GM21515 (cell line): ENCODE results near the gene FAM3C.
"Not testable (repeated sequence)": the region's sequence is repeated elsewhere in the genome, so short reads cannot be mapped to it uniquely, and the experiment has no call there.

Source experiments
- ATAC-seq: cut with Tn5 transposase; IDR thresholded peaks from one replicate; pipeline ENCODE4 v1.9.1; 2021; ENCODE audit not compliant: unreplicated experiment

Gene FAM3C

GRCh38 chr7:121334875-121335648, 61.0 kb downstream of the FAM3C start:
- no peak for ATAC-seq

DNA sequence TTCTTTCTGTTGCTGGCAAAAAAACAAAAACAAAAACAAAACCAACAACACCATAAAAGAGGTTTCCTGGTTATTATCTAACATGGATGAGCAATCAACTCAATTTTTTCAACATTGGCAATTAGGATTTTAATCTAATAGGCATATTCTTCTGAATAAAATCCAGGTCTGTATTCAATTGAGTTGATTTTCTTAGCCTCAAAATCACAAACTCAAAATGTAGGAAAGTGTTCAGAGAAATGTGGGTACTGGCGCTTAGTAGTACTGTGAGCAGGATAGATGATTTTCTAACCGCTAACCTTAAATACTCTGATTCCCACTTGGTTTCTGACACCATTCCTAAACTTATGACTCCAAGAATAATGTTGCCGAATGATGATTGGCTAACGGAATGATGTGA, 61.7 kb downstream of the FAM3C start:
- no peak for ATAC-seq

DNA sequence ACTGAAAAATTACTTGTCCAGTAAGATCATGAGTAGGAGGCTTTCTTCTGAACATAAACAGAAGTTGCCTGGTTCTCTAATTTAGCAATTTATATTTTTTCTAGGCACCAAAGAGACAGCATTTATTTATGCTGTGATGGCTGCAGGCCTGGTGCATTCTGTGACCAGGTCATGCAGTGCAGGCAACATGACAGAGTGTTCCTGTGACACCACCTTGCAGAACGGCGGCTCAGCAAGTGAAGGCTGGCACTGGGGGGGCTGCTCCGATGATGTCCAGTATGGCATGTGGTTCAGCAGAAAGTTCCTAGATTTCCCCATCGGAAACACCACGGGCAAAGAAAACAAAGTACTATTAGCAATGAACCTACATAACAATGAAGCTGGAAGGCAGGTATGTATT, 64.5 kb downstream of the FAM3C start:
- no peak for ATAC-seq

GRCh38 chr7:121331048-121331447, 65.1 kb downstream of the FAM3C start:
- no peak for ATAC-seq

DNA sequence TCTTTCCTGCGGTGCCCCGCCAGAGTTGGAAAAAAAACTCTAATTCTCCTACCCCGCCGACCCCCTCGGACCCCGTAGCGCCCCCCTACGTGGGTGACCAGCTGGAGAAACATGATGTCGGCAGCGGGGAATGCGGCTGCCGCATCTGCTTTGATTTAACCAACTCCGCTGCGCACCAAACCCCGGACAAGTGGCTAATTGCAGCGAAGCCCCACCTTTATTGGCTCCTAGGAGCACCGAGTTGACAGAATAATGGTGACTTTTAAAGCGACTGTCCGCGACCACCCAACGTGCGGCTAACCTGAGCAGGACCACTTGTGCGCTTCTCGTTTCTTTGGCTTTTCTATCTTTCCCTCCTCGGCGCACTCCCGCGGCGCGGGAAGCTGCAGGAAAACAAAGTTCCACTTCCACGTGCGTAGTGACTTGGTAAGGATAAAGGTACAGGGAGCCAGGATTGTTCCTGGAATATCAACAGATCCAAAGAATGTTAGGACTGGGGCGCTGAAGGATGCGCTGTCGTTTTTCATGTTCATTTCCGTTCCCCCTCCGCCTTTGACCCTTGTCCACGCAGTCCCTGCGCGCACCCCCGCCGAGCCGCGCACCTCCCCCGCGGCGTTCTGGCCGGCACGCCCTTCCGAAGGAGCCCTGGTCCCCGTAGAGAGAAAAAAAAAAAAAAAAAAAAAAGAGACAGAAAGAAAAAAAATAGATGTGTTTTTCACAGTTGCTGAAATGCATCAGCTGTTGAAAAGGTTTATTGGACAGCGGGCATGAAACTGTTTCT, 65.9 kb downstream of the FAM3C start:
- peak; percentile 31 for ATAC-seq

DNA sequence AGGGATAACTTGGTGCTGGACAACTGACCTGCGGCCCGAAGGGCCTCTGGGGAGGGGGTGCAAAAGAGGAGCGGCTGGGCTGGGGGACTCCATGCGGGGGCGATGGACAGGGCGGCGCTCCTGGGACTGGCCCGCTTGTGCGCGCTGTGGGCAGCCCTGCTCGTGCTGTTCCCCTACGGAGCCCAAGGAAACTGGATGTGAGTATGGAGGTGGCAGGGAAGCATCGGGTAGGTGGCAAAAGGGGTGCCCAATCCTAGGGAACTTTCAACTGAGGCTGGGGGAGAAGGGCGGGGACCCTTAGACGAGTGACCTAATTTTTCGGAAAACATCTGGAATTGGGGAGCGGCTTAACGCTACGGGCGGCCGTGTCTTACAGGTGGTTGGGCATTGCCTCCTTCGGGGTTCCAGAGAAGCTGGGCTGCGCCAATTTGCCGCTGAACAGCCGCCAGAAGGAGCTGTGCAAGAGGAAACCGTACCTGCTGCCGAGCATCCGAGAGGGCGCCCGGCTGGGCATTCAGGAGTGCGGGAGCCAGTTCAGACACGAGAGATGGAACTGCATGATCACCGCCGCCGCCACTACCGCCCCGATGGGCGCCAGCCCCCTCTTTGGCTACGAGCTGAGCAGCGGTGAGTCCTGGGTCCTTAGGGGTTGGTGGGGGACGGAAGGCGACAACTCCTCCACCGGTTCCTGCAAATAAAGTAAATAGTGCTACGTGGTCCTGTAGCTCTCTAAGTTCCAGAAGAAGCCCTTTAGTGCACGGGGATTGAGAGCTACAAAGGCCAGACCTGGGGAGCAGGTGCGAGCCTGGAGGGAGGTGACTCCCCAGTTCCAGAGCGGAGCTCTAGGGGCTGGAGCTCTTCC, 66.7 kb downstream of the FAM3C start:
- peak; percentile 60 for ATAC-seq

DNA sequence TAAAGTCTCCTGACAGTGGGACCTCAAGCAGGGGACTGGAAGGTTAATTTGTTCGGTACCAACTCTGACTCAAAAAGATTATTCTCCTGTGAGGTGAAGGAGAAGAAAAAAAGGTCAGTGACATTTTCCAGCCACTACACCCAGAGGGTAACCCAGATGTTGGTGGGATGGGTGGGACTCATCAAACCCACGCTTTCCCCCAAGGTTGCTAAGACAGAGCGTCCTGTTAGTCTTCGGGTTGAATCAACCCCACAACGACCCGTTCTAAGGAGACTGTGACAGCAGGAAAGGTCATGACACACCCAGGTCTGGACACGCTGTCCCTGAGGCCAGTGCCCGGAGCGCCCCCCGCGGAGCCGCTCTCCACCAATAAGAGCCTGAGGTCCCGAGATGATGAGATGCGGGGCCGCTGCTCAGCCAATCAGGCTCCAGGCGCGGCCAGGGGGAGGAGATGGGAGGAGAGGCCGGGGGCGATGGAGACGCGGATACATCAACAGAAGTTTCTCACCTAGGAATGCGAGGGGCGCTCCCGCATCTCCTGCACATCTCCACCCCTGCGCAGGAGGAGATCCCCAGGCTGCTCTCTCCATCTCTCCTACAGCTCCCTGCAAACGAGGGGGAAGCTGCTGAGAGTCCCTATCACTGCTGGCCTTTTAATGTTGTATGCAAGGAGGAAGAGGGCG, 67.5 kb downstream of the FAM3C start, which contains the start of gene WNT16:
Gene WNT16, plus strand, starts transcription at position 493 of the 683 bp plus-strand sequence. CDS start 293 bp downstream, outside the sequence.
- ATAC-seq = no peak

GRCh38 chr7:121327671-121328070, 68.4 kb downstream of the FAM3C start:
- ATAC-seq = no peak

DNA sequence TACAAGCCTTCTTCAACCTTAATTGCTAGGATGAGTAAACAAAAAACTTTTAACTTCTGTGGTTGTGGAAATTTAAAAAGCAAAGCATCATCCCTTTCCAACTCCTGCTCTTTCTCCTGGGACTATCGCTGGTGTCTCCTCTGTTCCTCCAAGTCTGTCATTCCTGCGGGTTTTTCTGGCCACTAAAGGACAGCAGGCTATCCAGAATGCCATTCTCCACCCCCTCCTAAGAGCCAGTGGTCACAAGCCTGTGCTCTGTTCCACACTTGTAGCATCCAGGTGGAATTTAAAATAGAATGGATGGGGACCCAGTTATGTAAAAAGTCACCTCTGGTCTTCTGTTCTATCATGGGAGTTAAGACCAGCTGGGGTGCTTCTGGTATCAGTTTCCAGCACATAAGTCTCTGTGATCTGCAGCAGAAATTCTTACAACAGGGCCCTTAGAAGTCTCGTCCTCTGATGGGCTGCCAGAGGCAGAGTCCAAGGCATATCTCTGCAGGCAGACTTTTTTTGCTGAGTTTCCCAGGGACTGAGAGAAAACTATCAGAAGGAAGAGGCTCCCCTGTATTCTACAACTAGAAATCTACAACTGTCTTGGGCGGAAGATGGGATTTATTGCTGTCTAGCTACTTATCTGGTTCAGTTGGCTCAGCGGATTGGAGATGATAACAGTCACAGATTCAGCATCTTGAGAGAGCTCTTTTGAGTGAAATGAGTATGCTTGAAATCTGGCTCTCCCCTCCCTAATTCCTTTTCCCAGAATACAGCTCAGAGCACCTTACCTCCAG, 72.4 kb downstream of the FAM3C start:
- ATAC-seq = no peak

GRCh38 chr7:121322460-121322859, 73.6 kb downstream of the FAM3C start:
- no peak for ATAC-seq

DNA sequence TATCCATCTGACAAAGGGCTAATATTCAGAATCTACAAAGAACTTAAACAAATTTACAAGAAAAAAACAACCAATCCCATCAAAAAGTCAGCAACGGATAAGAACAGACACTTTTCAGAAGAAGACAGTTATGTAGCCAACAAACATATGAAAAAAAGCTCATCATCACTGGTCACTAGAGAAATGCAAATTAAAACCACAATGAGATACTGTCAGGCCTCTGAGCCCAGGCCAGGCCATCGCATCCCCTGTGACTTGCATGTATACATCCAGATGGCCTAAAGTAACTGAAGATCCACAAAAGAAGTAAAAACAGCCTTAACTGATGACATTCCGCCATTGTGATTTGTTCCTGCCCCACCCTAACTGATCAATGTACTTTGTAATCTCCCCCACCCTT, 80.9 kb downstream of the FAM3C start:
- not testable (repeated sequence) for ATAC-seq

- peak; percentile 95 for ATAC-seq
Measured at GRCh38 chr7:121313793-121314676, 82.1 kb downstream of the FAM3C start.

DNA sequence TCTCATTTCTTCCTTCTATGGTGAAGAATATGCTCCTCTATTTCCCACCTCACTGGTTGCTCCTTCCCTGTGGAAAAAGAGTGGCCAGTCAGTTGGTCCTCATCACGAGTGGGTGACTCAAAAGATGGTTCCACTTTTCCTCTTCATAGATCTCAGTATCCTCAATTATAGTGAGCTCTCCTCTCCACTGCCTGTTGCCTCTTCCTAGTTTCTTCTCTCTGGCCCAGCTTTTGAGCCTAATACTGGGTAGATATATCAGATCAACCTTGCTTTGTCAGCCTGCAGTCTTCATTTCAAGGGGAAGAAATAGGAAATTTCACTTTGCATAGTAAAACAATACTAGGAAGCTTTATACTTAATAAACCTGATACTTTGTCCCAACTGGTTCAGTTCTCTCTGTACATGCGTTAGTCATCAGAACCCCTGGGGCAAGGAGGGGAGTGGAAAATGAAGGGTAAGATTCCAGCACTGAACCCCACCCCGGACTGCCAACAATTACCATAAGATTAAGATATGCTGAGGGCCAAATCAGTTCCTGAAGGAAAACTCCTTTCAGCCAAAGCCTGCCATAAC, 82.8 kb downstream of the FAM3C start:
- ATAC-seq = no peak

DNA sequence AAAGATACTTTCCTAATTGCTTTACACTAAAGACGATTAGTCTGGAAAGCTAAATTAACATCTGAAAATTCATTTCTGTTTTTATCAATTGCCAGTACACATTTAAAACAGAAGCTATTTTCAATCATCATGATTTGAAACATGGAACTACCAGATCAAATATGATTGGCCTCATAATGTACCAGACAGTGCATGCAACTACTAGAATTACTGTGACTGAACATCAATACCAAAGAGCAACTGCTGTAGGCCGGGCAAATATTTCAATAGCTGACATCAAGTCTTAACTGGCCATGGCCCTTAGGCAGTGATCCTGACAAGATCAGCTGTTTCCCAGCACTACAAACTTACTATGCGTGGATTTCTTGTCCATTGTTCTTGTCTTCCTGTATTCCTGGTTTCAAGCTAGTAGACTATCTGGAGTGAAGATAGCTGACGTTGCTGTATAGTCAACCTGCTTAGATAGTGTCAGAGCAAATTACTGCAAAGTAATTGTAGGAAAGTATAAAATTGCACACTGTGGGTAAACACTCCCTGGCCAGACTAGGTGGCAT, 89.0 kb downstream of the FAM3C start:
- no peak for ATAC-seq

GRCh38 chr7:121306565-121306964, 89.5 kb downstream of the FAM3C start:
- ATAC-seq = no peak

- ATAC-seq = no peak
Measured at GRCh38 chr7:121305109-121305508, 91.0 kb downstream of the FAM3C start.

DNA sequence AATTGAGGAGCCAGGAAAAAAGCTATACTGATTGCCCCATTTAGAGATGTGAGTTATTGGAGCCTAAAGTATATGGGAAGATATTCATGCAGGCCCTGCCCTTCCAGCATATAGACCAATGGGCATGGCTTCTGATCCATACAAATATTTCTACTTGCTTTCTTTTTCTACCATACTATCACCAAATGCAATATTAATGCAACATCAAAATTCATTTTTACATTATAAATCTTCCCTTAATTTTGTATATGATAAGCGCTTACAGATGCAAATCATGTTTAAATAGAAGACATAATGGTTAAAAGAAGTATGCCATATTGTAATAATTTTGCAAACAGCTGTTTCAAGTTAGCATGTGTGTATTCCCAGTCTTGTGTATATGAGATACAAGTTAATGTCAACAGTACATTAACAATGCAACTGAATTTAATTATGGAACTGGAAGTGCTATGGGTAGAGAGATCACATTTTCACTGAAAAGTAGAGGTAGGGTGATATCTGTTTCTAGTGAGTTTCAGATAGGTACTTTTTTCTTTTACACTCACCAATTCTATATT, 91.9 kb downstream of the FAM3C start:
- ATAC-seq = no peak
